ENCODE data around the gene DEPP1.

The DEPP1 gene

GRCh38 chr10:44979281-44980191 lies 927 bp upstream of the DEPP1 start:
- DNase-seq (ENCODE audit: low read depth): no peak

- DNase-seq (ENCODE audit: low read depth): no peak
Observed at GRCh38 chr10:44978213-44978569, 418 bp downstream of the DEPP1 start.

- no peak for DNase-seq (ENCODE audit: low read depth)
Observed at GRCh38 chr10:44977287-44978212, 1.1 kb downstream of the DEPP1 start.

- DNase-seq (ENCODE audit: low read depth): no peak
Observed at GRCh38 chr10:44976352-44977198, 2.0 kb downstream of the DEPP1 start.

GRCh38 chr10:44975431-44976331 lies 2.9 kb downstream of the DEPP1 start:
- DNase-seq (ENCODE audit: low read depth): no peak

GRCh38 chr10:44974628-44975430 lies 3.8 kb downstream of the DEPP1 start:
- no peak for DNase-seq (ENCODE audit: low read depth)

GRCh38 chr10:44974082-44974627 lies 4.5 kb downstream of the DEPP1 start:
- DNase-seq (ENCODE audit: low read depth): no peak

- DNase-seq (ENCODE audit: low read depth): no peak
Observed at GRCh38 chr10:44973323-44974081, 5.1 kb downstream of the DEPP1 start.

- DNase-seq (ENCODE audit: low read depth): no peak
Observed at GRCh38 chr10:44972874-44973306, 5.7 kb downstream of the DEPP1 start.

GRCh38 chr10:44971935-44972757 lies 6.5 kb downstream of the DEPP1 start:
- no peak for DNase-seq (ENCODE audit: low read depth)

GRCh38 chr10:44971434-44971833 lies 7.2 kb downstream of the DEPP1 start:
- no peak for DNase-seq (ENCODE audit: low read depth)

GRCh38 chr10:44970812-44971395 lies 7.7 kb downstream of the DEPP1 start:
- no peak for DNase-seq (ENCODE audit: low read depth)

- DNase-seq (ENCODE audit: low read depth): no peak
Observed at GRCh38 chr10:44969854-44970253, 8.8 kb downstream of the DEPP1 start.

GRCh38 chr10:44968500-44969400 lies 9.9 kb downstream of the DEPP1 start:
- DNase-seq (ENCODE audit: low read depth): peak; percentile 61

- DNase-seq (ENCODE audit: low read depth): no peak
Observed at GRCh38 chr10:44968091-44968490, 10.5 kb downstream of the DEPP1 start.

- DNase-seq (ENCODE audit: low read depth): no peak
Observed at GRCh38 chr10:44967616-44968015, 11.0 kb downstream of the DEPP1 start.
